Uterus (tissue), 4 donors: ENCODE data around the gene TMED6. TPM values are rescaled to one million over a fixed set of nuclear protein-coding genes. Genes with fewer than 3 reads are reported as not detected.
"Not testable (repeated sequence)": the region's sequence is repeated elsewhere in the genome, so short reads cannot be mapped to it uniquely, and the experiment has no call there.

ENCODE experiments used
- DNase-seq, 2 donors: peaks; one replicate each; pipeline ENCODE4 v3.0.0-alpha.2; 2019 to 2020
- H3K27ac ChIP-seq, 2 donors: fragments of 200-600 bp; sonication (generic); 1 replicate in 1 of 2; 2 replicates in 1 of 2; pipeline ENCODE4 v1.5.1; 2016 to 2018
- H3K27me3 ChIP-seq, 2 donors: fragments of 200-600 bp; sonication (generic); one replicate each; pipeline ENCODE4 v1.5.1; 2018 to 2019; ENCODE audit warnings: control low read depth in 1 of 2
- H3K36me3 ChIP-seq, 2 donors: fragments of 200-600 bp; sonication (generic); one replicate each; pipeline ENCODE4 v1.5.1; 2019; ENCODE audit warnings: control low read depth in 1 of 2
- H3K4me1 ChIP-seq, 2 donors: fragments of 200-600 bp; sonication (generic); one replicate each; pipeline ENCODE4 v1.5.1; 2018 to 2019; ENCODE audit warnings: control low read depth in 1 of 2
- H3K4me3 ChIP-seq, 2 donors: fragments of 200-600 bp; sonication (generic); 1 replicate in 1 of 2; 2 replicates in 1 of 2; pipeline ENCODE4 v1.5.1; 2018 to 2019; ENCODE audit warnings: mild to moderate bottlenecking in 1 of 2
- H3K9me3 ChIP-seq, 2 donors: fragments of 200-600 bp; sonication (generic); one replicate each; pipeline ENCODE4 v1.5.1; 2019; ENCODE audit warnings: control low read depth in 1 of 2
- CTCF ChIP-seq, 4 experiments: fragments of 200-600 bp in 2 of 4; fragments of 450-650 bp in 2 of 4; sonication (generic) in 2 of 4; IDR thresholded peaks; one replicate each; pipeline ENCODE4 v1.5.1; 2016 to 2019; ENCODE audit warnings: antibody characterized with exemption in 4 of 4, mild to moderate bottlenecking in 2 of 4, moderate library complexity in 1 of 4
- POLR2A ChIP-seq, 2 donors: fragments of 450-650 bp; IDR thresholded peaks; one replicate each; pipeline ENCODE4 v1.6.1; 2016; ENCODE audit warnings: antibody characterized with exemption in 2 of 2, mild to moderate bottlenecking in 1 of 2, moderate library complexity in 1 of 2
- intact Hi-C: fragments of 100-400 bp; cut with DNase I; formaldehyde crosslinking; loops from one replicate; pipeline ENCODE4 v1.15.1; 2023; ENCODE audit warnings: low total_unique reads
- total RNA-seq, 4 donors: library from RNA; depleted of rRNA in 3 of 4; stranded (reverse); fragments of >200 nt in 3 of 4; gene quantifications; one replicate each; pipeline versions ENCODE4 v1.1.0 to v1.2.4, GENCODE V29; 2014 to 2023
- donor health status: DM: yes; HTN: yes; CAD: no.

Gene TMED6
- total RNA-seq, 4 donors from 2014 or later = 0.98 TPM; not detected in 3

GRCh38 chr16:69364088-69364487, 12.5 kb upstream of the TMED6 start:
- H3K27ac ChIP-seq = peak overlapping the region; percentile 34 to 36
- H3K27me3 ChIP-seq = no peaks in the 10 kb centered on the region
- no peaks in the 10 kb centered on the region for H3K36me3 ChIP-seq
- H3K4me3 ChIP-seq = no peak overlapping the region
- TF ChIP-seq CTCF (IDR thresholded peaks at IDR 0.05) = no peak
- no peak for TF ChIP-seq POLR2A (IDR thresholded peaks at IDR 0.05)
- intact Hi-C loops = no loop called here
- no peaks in the 10 kb centered on the region for H3K9me3 ChIP-seq
- DNase-seq = no peak
- no peaks in the 10 kb centered on the region for H3K4me1 ChIP-seq

GRCh38 chr16:69363281-69363717, 11.7 kb upstream of the TMED6 start:
- Histone ChIP-seq H3K27me3 (no peaks in the 10 kb centered on the region), H3K36me3 (no peaks in the 10 kb centered on the region), H3K9me3 (no peaks in the 10 kb centered on the region), H3K4me3 (no peak overlapping the region), H3K27ac (peak overlapping the region; percentile 34 to 36), H3K4me1 (no peaks in the 10 kb centered on the region)
- intact Hi-C loops = no loop called here
- DNase-seq = no peak
- TF ChIP-seq POLR2A (IDR thresholded peaks at IDR 0.05) (no peak), CTCF (IDR thresholded peaks at IDR 0.05) (no peak)

- DNase-seq, intact Hi-C loops, H3K27ac ChIP-seq, H3K9me3 ChIP-seq, H3K4me3 ChIP-seq, H3K36me3 ChIP-seq, H3K4me1 ChIP-seq, H3K27me3 ChIP-seq: not testable (repeated sequence)
Observed at GRCh38 chr16:69360070-69360469, 8.5 kb upstream of the TMED6 start.

GRCh38 chr16:69350536-69351133, 951 bp downstream of the TMED6 start:
- Histone ChIP-seq H3K4me3 (no peak overlapping the region), H3K4me1 (no peaks in the 10 kb centered on the region), H3K27ac (no peak overlapping the region), H3K36me3 (no peaks in the 10 kb centered on the region), H3K9me3 (no peaks in the 10 kb centered on the region), H3K27me3 (no peaks in the 10 kb centered on the region)
- DNase-seq = no peak
- intact Hi-C loops = no loop called here
- TF ChIP-seq POLR2A (IDR thresholded peaks at IDR 0.05) = no peak
- TF ChIP-seq CTCF (IDR thresholded peaks at IDR 0.05) = no peak

- DNase-seq = no peak
- Histone ChIP-seq H3K36me3 (no peaks in the 10 kb centered on the region), H3K27ac (no peak overlapping the region), H3K4me3 (no peak overlapping the region), H3K4me1 (no peaks in the 10 kb centered on the region), H3K27me3 (no peaks in the 10 kb centered on the region), H3K9me3 (no peaks in the 10 kb centered on the region)
- intact Hi-C loops = no loop called here
- TF ChIP-seq POLR2A (IDR thresholded peaks at IDR 0.05) (no peak), CTCF (IDR thresholded peaks at IDR 0.05) (no peak)
Observed at GRCh38 chr16:69349536-69349935, 2.0 kb downstream of the TMED6 start.

- Histone ChIP-seq H3K9me3 (no peaks in the 10 kb centered on the region), H3K36me3 (no peaks in the 10 kb centered on the region), H3K4me3 (no peak overlapping the region), H3K4me1 (no peaks in the 10 kb centered on the region), H3K27me3 (no peaks in the 10 kb centered on the region), H3K27ac (no peak overlapping the region)
- no peak for DNase-seq
- intact Hi-C loops = no loop called here
- TF ChIP-seq CTCF (IDR thresholded peaks at IDR 0.05) (no peak), POLR2A (IDR thresholded peaks at IDR 0.05) (no peak)
Observed at GRCh38 chr16:69348222-69348621, 3.4 kb downstream of the TMED6 start.
